ENCODE data around the gene CRLF2. TPM values are rescaled to one million over a fixed set of nuclear protein-coding genes. Genes with fewer than 3 reads are reported as not detected.

The CRLF2 gene
- total RNA-seq, 4 donors from 2014 or later: 0.47 to 1.0 (median 0.61) TPM

GRCh38 chrX:1224954-1225353, 12.5 kb upstream of the CRLF2 start:
- TF ChIP-seq, protein P1, sequence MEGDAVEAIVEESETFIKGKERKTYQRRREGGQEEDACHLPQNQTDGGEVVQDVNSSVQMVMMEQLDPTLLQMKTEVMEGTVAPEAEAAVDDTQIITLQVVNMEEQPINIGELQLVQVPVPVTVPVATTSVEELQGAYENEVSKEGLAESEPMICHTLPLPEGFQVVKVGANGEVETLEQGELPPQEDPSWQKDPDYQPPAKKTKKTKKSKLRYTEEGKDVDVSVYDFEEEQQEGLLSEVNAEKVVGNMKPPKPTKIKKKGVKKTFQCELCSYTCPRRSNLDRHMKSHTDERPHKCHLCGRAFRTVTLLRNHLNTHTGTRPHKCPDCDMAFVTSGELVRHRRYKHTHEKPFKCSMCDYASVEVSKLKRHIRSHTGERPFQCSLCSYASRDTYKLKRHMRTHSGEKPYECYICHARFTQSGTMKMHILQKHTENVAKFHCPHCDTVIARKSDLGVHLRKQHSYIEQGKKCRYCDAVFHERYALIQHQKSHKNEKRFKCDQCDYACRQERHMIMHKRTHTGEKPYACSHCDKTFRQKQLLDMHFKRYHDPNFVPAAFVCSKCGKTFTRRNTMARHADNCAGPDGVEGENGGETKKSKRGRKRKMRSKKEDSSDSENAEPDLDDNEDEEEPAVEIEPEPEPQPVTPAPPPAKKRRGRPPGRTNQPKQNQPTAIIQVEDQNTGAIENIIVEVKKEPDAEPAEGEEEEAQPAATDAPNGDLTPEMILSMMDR (IDR thresholded peaks at IDR 0.05): no peak
- no peak for DNase-seq (ENCODE audit: low spot score)
- no peak for ATAC-seq (ENCODE audit: low FRiP score)

DNA sequence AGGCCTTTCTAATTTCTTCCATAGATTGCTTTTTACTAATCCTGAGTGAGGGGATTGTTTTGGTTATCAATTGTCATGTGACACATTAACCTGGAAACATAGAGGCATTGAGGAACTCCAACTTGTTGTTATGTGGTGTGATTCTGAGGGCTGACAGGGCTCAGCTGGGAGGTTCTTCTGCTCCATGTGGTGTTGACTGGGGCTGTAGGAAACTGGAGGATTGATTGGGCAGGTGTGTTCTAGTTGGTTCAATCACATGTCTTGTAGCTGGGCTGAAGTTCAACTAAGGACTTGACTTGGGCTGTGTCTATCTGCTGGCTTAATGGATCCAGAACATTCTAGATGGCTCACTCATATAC, 10.8 kb upstream of the CRLF2 start:
- TF ChIP-seq, protein P1 (IDR thresholded peaks at IDR 0.05): no peak
- DNase-seq (ENCODE audit: low spot score): no peak
- no peak for ATAC-seq (ENCODE audit: low FRiP score)

DNA sequence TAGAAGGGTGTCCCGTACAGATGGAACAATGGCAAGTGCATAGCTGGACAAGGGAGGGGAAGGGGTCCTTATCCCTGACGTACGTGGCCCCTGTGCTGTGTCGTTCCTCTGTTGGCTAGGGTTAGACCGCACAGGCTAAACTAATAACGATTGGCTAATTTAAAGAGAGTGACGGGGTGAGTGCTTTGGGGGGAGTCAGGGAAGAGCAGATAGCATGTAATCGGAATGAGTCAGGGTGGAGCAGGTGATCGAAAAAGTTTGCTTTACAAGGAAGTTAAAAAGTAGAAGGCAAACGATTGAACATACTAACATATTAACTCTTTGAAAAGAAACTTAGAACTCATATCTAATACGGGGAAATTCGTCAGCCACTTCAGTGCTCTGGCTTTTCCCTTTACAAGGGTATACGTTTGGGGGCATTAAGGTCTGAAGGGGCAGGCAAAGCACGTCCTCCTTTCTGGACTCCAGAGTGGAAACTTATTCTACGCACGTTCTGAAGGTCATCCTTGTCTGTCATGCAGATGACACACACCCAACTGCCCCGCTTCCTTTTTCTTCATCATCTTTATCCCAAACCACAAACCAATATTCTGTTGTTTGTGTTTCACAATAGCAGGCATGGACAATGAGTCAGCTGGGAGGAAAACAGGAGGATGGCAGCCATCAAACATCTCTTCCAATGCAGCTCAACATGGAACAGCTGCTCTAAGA, 10.2 kb upstream of the CRLF2 start:
- ATAC-seq (ENCODE audit: low FRiP score) (no peak), DNase-seq (ENCODE audit: low spot score) (no peak)
- TF ChIP-seq, protein P1 (IDR thresholded peaks at IDR 0.05): no peak

- ATAC-seq (ENCODE audit: low FRiP score) (no peak), DNase-seq (ENCODE audit: low spot score) (no peak)
- TF ChIP-seq, protein P1 (IDR thresholded peaks at IDR 0.05): no peak
Measured at GRCh38 chrX:1221296-1221845, 8.9 kb upstream of the CRLF2 start.

DNA sequence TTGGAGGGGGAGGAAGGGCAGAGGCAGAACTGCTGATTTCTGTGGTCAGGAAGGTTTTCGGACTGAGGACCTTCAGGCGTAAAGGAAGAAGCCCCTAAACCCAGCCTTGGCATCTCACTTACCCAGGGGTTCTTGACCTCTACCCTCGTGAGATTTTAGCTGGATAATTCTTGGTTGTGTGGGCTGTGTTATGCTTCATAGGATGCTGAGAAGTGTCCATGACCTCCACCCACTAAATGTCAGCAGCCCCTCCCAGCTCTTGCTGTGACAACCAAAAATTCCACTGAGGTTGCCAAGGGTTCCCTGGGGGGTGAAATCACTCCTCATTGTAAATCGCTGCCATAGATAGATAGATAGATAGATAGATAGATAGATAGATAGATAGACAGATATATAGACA, 5.8 kb upstream of the CRLF2 start:
- TF ChIP-seq, protein P1 (IDR thresholded peaks at IDR 0.05): no peak
- ATAC-seq (ENCODE audit: low FRiP score) (no peak), DNase-seq (ENCODE audit: low spot score) (no peak)

DNA sequence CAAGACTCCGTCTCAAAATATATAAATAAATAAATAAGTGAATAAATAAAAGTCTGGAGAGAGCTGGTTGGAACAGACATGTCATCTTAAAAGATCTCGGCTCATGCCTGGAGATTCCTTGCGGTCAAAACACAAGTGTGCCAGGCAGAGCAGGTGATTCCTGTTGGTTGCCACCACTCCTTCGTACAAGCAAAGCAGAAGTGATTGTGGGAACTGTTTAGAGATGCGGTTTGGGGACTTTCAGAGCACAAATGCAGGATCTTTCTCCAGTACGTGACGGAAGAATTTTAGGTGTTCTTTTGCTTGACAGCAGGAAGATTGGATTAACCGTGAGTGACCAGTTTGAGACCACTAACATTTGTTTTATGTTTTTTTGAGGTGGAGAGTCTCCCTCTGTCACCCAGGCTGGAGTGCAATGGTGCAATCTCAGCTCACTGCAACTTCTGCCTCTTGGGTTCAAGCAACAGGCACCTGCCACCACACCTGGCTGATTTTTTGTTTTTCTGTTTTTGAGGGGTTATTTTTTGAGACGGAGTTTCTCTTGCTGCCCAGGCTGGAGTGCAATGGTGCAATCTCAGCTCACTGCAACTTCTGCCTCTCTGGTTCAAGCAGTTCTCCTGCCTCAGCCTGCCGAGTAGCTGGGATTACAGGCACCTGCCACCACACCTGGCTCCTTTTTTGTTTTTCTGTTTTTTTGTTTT, 2.8 kb upstream of the CRLF2 start:
- TF ChIP-seq, protein P1 (IDR thresholded peaks at IDR 0.05): no peak
- DNase-seq (ENCODE audit: low spot score) (no peak), ATAC-seq (ENCODE audit: low FRiP score) (no peak)
